ENCODE results near the gene CNTN5.

The CNTN5 gene

GRCh38 chr11:99065121-99065520 is 44.4 kb downstream of the CNTN5 start:
- peak; percentile 9 for DNase-seq (ENCODE audit: low read depth)
- H3K4me3 ChIP-seq (replicated peaks; ENCODE audit: low read depth, low read length) = no peak overlapping the region
- no peak for TF ChIP-seq CTCF (IDR thresholded peaks at IDR 0.05; ENCODE audit: low read length, missing control alignments)

- H3K4me3 ChIP-seq (replicated peaks; ENCODE audit: low read depth, low read length) = no peak overlapping the region
- no peak for DNase-seq (ENCODE audit: low read depth)
- TF ChIP-seq CTCF (IDR thresholded peaks at IDR 0.05; ENCODE audit: low read length, missing control alignments) = no peak
Measured at GRCh38 chr11:99066618-99067317, 46.0 kb downstream of the CNTN5 start.

GRCh38 chr11:99068832-99069231 is 48.1 kb downstream of the CNTN5 start:
- no peak for DNase-seq (ENCODE audit: low read depth)
- no peak for TF ChIP-seq CTCF (IDR thresholded peaks at IDR 0.05; ENCODE audit: low read length, missing control alignments)
- H3K4me3 ChIP-seq (replicated peaks; ENCODE audit: low read depth, low read length) = no peak overlapping the region

GRCh38 chr11:99069856-99070444 is 49.2 kb downstream of the CNTN5 start:
- peak overlapping the region; percentile 62 for H3K4me3 ChIP-seq (replicated peaks; ENCODE audit: low read depth, low read length)
- peak; percentile 32 for DNase-seq (ENCODE audit: low read depth)
- no peak for TF ChIP-seq CTCF (IDR thresholded peaks at IDR 0.05; ENCODE audit: low read length, missing control alignments)

GRCh38 chr11:99079576-99079975 is 58.8 kb downstream of the CNTN5 start:
- DNase-seq (ENCODE audit: low read depth) = no peak
- TF ChIP-seq CTCF (IDR thresholded peaks at IDR 0.05; ENCODE audit: low read length, missing control alignments) = no peak
- no peak overlapping the region for H3K4me3 ChIP-seq (replicated peaks; ENCODE audit: low read depth, low read length)

- H3K4me3 ChIP-seq (replicated peaks; ENCODE audit: low read depth, low read length) = no peak overlapping the region
- TF ChIP-seq CTCF (IDR thresholded peaks at IDR 0.05; ENCODE audit: low read length, missing control alignments) = no peak
- DNase-seq (ENCODE audit: low read depth) = no peak
Measured at GRCh38 chr11:99080154-99080553, 59.4 kb downstream of the CNTN5 start.

- no peak overlapping the region for H3K4me3 ChIP-seq (replicated peaks; ENCODE audit: low read depth, low read length)
- no peak for DNase-seq (ENCODE audit: low read depth)
- TF ChIP-seq CTCF (IDR thresholded peaks at IDR 0.05; ENCODE audit: low read length, missing control alignments) = no peak
Measured at GRCh38 chr11:99098258-99098657, 77.5 kb downstream of the CNTN5 start.

Measured in fibroblast of pulmonary artery (primary cell).